GM18520 (cell line): ENCODE measurements around the gene CABP1.

Experiments used
- ATAC-seq: cut with Tn5 transposase; IDR thresholded peaks from one replicate; pipeline ENCODE4 v1.9.1; 2021; ENCODE audit not compliant: unreplicated experiment

The CABP1 gene

DNA sequence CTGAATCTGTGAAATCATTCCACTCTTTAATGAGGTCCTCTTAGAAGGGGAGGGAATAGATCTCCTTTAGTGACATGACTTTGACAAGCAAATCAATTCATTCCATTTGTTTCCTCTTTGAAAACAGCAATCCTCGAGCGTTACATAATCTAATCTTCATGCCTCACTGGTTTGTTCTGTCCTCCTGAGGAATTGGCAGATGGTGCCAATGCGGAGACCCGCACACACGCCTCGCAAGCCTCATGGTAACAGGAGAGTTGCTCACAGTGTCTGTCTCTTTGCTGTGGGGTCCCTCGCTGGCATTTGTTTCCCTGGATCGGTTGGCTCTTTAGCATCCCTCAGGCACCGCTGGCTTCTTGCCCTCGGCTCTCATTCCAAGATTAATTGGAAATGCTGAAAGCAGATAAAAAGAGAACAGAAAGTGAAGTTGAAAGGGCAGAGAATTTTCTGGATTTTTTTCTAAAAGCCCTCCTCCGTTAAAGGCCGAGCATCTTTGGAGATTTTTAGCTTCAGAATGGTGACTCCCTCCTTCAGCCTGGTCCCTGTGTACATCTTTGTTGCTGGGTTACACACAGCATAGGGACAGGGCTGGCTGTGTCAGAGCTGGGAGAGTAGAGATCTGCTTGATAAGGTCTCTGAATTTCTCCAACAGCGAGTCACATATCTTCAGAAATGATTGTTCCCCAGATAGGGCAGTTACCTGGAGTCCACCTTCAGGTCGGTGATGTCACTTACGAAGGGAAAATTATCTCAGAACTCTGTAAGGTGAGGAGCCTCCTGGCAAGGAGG, 10.1 kb upstream of the CABP1 start:
- ATAC-seq = no peak

DNA sequence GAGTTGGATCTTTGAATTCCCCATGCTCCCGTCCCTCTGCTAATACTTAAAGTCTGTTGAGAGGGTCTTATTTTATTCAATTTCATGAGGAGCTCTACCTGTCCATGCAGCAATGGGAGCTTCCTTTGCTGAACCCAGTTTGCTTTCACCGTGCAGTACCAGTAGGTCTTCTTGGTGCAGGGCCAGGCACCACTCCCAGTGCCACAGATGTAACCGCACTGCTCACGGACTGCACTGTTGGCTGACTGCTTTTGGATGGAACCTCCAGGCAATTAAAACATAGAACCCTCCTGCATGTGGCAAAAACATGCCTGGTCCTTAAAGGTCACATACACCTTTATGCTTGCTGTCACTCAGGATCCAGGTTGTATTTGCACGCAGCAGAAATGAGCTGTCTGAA, 9.3 kb upstream of the CABP1 start:
- no peak for ATAC-seq

DNA sequence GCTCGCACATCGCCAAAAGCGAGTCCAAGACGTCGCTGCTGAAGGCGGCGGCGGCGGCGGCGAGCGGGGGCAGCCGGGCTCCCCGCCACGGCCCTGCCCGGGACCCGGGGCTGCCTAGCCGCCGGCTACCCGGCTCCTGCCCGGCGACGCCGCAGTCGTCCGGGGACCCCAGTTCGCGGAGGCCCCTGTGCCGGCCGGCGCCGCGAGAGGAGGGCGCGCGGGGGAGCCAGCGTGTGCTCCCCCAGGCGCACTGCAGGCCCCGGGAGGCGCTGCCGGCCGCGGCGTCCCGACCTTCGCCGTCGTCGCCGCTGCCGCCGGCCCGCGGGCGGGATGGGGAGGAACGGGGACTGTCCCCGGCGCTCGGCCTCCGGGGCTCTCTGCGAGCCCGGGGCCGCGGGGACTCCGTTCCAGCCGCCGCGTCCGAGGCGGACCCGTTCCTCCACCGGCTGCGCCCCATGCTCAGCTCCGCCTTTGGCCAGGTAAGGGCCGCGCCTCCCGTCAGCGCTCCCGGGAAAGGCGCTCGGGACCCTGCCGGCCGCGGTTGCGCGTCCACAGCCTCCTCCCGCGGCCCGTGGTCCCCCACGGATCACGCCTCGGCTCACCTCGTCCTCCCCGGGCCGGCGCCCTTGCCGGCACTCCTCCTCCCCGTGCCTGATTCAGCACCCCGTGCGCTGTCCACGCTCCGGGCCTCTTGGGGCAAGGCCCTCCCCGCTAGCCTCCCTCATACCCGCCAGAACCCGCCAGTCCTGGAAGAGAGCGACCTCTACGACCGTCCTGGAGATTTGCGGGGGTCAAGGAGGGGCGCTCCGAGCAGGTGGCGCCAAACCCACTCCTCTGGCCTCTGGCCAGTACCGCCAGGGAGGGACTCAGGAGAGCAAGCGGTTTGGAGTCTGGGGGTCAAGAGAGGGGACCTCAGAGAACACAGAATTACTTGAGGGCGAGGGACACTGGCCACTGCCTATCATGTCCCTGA, 721 bp downstream of the CABP1 start:
- no peak for ATAC-seq

DNA sequence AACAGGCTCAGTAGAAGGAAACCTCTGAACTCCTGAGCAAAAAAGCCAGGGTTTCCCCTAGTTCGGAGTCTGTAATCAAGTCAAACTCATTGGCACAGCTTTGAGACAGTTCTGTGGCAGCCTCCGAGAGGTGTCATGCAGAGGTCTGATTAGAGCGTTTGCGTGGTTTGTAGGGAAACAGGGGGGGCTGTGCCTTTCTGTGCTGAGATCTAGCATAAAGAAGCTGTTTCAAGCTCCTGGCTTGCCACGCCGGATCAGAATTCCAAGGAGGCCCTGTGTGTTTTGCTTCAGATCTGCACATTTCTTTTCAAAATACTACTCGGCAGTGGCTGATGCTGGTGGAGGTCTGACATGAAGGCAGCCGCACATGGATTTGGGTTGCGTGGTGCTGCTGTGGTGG, 1.7 kb downstream of the CABP1 start:
- ATAC-seq = no peak

DNA sequence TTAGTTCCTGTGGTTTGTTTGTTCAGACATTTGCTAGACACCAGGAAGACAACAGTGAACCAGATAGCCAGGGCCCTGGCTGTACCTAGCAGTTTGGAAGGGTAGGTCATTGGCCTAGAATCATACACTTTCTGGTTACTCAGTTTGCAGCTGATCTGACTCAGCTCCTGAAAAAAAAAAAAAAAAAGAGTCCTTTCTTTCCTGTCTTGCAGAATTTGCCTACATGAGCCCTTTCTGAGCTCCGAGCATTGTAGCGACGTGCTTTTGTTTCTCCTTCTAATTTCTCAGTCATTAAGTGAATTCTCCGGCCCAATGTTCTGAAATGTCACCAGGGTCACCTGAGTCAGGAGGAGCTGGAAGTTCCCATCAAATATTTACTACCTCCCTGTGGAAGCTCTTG, 2.4 kb downstream of the CABP1 start:
- no peak for ATAC-seq

DNA sequence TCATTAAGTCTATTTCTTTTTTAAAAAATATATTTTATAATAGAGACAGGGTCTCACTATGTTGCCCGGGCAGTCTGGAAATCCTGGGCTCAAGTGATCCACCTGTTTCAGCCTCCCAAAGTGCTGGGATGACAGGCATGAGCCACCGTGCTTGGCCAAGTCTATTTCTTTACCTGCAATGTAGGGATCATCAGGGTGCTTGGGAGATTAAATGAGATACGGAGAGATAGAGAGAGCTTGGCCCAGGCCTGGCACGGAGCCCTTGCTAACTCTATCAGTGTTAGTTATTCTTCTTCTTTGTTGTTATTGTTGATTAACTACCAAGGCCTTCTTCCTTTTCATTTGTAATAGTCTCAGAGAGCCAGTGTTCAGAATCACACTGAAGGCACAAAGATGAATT, 3.1 kb downstream of the CABP1 start:
- ATAC-seq = no peak

DNA sequence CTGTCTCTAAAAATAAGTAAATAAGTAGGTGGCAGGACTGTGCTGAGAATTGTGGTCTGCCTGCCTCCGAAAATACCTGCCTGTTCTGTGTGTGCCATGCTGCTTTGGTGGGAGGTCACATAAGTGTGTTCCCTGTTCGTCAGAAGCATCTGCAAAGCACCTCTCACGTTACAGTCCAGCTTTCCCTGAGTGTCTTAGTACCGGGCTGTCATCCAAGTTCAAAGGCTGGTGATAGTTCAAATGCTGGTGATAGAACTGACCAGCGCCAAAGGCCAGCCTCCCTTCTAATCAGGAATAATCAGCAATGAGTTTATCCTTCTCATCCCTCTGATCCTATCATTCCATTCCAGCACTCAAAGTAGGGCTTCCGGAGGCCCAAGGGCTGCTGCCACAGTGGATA, 5.6 kb downstream of the CABP1 start:
- no peak for ATAC-seq

DNA sequence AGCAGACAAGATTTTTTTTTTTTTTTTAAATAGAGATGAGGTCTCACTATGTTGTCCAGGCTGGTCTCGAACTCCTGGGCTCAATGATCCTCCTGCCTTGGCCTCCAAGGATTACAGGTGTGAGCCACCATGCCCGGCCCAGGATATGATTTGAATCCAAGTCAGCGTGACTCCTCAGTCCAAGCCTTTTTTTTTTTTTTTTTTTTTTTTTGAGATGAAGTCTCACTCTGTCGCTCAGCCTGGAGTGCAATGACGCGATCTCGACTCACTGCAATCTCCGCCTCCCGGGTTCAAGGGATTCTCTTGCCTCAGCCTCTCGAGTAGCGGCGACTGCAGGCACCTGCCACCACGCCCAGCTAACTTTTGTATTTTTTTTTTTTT, 6.9 kb downstream of the CABP1 start:
- ATAC-seq = no peak

DNA sequence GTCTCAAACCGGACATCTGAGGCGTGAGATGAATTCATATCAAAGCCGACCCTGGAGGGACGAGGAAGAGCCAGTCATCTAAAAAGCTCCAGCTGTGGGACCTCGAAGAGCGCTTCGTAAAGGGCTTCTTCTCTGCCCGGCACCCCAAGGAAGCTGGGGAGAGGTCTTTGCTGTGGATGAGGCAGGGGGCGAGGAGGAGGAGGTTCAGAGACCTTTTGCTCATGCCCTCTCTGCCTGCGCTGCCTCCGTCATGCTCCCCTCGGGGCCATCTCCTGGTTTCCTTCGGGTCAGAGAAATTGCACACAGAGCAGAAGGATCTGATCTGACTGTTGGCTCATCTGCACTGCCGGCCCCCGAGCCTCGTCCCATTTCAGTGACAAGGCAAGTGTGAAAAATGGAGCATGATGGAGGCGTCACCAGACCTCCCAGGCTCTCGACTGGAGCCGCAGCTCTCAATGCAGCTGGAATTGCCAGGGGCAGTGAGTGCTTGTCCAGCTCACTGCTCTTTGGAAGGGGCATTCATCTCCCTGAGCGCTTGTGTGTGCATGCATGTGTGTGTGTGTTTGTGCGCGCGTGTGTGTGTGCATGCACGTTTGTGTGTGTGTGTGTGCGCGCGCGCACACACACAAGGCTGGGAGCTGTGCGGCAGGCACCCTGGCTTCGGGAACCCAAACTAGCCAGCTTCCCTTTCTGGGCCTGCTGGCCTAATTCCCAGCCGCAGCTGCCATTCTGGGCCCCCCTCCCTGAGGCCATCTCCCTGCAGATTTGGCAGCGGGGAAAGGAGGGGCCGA, 9.2 kb downstream of the CABP1 start:
- no peak for ATAC-seq

DNA sequence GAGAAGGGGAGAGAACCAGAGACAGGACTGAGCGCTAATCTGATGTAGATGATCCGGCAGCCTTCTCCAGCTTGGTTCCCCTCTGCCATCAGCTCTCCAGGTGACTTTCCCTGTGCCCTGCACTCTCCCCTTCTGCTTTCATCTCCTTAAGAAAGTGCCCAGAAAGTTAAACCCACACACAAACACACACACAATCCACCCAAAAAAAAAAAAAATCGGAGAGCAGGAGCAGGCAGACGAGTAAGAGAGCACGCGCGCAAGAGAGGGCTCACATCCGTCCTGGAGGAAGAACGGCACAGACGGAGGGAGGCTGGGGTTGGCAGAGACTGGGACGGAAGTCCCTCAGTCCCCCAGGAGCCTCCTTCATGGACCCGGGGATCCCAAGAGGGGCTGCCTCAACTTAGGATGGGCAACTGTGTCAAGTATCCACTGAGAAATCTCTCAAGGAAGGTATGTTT, 9.8 kb downstream of the CABP1 start:
- no peak for ATAC-seq

DNA sequence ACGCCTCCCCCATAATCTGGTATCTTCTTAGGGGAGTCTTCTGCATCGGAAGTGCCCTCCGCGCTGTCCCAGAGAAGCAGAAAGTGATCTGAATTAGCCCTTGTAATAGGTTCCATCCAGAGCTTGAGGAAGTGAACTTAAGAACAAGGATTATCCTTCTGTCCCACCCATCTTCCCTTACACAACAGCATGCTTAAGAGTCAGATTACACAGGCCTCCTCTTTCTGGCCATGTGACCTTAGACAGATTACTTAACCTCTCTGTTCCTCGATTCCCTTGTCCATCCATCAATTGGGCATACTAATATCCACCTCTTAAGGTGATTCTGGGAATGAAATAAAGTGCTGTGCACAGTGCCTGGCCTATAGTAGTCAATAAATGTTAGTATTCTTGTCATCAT, 11.4 kb downstream of the CABP1 start:
- no peak for ATAC-seq

DNA sequence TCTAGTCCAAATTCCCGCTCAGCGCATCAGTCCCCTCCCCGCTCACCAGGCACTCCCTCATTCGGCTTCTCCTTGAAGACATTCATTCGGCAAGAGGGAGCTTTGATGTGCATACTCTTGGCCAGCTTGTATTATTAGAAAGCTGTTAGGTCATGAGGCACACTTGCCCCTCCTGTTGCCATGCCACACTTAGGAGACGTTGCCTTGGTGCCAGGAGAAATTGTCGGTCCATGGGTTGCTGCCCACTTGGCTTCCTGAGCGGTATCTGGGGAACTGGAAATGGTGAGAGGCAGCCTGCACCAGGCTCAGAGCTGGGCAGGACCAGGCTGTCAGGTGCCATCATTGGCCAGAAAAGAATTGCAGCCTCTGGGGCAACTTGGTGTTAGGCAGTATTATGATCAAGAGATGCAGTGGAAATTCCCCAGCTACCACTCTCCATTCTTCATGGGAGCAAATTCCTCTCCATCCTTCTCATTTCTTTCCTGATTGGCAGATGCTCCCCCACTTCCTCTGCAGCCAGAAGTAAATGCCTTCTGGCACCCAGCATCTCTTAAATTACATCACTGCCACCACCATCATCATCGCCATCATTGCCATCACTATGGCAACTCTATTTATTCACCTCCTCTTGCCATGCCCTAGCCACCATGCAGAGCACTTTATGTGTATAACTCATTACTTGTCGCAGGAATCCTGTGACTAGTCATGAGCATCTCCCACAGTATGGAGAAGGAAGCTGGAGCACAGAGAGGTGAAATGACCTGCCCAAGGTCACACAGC, 12.4 kb downstream of the CABP1 start:
- ATAC-seq = no peak

DNA sequence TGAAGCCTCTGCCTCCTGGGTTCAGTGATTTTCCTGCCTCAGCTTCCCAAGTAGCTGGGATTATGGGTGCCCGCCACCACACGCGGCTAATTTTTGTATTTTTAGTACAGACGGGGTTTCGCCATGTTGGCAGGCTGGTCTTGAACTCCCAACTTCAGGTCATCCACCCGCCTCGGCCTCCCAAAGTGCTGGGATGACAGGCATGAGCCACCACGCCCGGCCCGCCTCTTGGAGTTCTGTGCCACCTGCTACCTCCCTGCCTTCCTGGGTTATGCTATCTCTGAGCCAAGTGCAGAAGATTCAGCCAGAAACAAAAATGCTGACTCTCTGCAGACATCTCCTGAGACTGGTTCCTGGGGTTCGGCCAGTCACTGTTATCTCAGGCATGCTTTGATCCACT, 13.2 kb downstream of the CABP1 start:
- no peak for ATAC-seq

DNA sequence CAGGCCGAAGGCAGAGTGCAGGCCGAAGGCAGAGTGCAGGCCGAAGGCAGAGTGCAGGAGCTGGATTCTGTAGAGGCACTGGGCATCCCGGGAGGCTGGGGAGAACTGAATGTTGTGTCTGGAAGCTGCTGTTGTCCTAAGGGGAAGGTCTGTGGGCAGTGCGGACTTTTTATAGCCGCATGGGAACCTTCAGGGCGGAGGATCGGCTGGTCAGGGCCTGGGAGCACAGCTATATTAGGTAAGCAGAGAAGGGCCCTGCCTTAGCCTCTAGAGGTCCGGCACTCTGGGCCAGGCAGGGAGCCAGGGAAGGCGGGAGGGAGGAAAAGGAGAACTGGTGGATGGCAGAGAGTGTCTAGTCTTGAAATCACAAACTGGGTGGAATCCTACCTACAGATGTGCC, 14.2 kb downstream of the CABP1 start:
- ATAC-seq = no peak

DNA sequence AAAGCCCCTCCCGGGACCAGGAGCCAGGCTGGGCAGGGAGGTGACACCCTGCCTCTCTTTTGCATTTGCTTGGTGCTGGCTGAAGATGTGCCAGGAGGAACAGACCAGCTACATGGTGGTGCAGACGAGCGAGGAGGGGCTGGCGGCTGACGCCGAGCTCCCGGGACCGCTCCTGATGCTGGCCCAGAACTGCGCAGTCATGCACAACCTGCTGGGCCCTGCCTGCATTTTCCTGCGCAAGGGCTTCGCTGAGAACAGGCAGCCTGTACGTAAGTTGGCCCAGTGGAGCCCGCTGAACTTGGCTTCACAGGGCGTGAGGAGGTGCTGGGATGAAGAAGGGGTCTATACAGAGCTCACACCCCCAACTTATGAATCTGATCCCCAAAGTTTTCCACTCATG, 15.6 kb downstream of the CABP1 start:
- ATAC-seq = no peak

DNA sequence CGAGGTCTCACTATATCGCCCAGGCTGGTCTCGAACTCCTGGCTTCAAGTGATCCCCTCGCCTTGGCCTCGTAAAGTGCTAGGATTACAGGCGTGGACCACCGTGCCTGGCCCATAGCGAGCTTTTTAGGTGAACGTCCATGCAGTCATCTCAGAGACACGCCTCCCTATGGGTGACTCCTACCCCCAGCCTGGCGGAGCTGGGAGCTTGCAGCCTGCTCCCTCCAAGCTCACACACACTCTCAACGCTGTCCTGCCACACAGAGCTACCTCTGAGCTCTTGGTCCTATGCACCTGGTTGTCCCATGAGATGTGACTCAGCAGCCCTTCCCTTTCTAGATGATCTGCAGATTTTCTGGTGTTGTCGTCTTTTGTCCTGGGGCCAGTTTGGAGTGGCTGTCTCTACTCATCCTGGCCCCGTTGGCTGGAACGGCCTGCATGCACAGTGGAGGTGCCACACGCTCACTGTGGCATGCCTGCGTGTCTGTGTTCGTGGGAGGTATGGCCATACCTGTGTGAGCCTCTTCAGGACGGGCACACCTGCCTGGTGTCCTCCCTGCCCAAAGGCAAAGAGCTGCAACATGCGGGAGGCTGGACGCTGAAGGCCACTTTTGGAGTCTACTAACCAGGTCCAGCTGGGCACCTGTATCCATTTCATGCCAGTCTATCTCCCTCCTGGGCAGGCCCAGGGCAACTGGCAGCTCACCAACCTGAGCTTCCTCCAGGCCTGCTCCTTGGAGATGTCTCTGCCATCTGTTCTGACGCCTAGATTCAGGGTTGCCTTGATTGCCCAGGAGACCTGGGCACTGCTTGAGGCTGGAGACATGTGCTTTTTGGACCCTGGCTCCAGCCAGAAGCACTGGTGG, 18.1 kb downstream of the CABP1 start:
- no peak for ATAC-seq

DNA sequence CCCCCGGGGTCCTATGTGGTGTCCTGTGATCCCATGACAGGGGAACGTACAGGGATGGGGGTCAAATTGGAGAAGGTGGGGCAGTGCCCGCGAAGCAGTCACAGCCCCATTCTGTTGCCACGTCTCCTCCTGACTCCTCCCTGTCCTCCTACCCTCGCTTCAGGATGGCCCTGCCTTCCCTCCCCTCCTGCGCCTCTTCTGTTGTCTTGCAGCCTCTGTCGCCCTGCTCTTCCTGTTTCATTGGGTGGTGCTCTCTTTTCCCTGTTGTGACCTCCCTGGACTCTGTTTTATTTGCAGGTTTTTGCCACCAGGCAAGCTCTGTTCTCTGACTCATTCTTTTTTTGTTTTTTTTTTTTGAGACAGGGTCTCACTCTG, 18.7 kb downstream of the CABP1 start:
- no peak for ATAC-seq

DNA sequence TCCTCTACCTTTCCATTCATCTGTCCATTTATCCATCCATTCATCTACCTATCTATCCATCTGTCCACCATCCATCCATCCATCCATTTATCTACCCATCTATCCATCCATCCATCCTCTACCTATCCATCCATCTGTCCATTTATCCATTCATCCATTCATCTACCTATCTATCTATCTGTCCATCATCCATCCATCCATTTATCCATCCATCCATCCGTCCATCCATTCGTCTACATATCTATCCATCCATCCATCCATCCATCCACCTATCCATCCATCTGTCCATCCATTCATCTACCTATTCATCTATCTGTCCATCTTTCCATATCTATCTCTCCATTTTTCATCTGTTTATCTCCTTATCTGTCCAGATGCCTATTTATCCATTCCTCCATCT, 21.0 kb downstream of the CABP1 start:
- no peak for ATAC-seq

DNA sequence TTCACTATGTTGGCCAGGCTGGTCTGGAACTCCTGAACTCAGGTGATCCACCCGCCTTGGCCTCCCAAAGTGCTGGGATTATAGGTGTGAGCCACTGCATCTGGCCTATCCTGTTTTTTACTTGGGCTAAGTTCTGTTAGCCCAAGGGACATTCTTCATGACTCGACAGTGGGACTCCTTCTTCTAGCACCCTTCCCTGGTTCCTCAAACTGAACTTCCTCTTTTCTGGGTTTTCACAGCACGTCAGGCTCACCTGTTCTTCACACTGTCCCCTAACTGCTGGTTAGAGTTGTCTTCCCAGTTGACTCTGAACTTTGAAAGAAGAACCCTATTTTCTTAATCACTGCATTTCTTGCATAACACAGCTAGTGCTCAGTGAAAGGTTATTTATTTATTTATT, 22.5 kb downstream of the CABP1 start:
- no peak for ATAC-seq

DNA sequence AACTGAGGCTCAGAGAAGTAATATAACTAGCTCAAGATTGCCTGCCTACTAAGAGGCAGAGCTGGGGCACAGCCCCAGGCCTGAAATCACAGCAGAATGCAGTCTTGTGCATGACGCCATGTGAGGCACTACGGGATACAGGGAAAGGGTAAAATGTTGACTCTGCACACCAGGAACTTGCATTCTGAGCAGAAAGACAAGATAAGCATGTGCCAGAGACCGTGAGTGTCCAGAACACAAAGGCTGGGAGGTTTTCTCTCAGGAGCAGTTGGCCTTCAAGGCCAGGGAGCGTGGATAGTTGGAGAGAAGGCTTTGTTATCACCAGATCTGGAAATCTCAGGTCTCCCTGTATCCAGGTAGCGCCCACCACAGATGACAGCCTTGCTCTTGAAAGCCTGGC, 23.3 kb downstream of the CABP1 start:
- ATAC-seq = no peak
